ENCODE results near the gene SMURF2.
A peak's percentile ranks its signal among the peaks of the same experiment; 100 is the strongest.
"Not testable (repeated sequence)": the region's sequence is repeated elsewhere in the genome, so short reads cannot be mapped to it uniquely, and the experiment has no call there.

The SMURF2 gene

GRCh38 chr17:64661976-64662773, at the start of gene SMURF2:
SMURF2 (minus strand) TSS chr17:64662307; CDS start chr17:64661880, 427 bp downstream.
- DNase-seq, result peak; percentile 78 to 83

- DNase-seq, result no peak
Observed at GRCh38 chr17:64709481-64709880, 47.4 kb upstream of the SMURF2 start.

- DNase-seq, result peak in 1 of 2 experiments; percentile 37
Observed at GRCh38 chr17:64707050-64707591, 45.0 kb upstream of the SMURF2 start.

GRCh38 chr17:64706224-64707049, 44.3 kb upstream of the SMURF2 start:
- DNase-seq, result no peak

GRCh38 chr17:64702815-64703214, 40.7 kb upstream of the SMURF2 start:
- no peak for DNase-seq

GRCh38 chr17:64698725-64699124, 36.6 kb upstream of the SMURF2 start:
- no peak for DNase-seq

GRCh38 chr17:64694207-64694606, 32.1 kb upstream of the SMURF2 start:
- DNase-seq, result no peak

GRCh38 chr17:64692187-64692586, 30.1 kb upstream of the SMURF2 start:
- no peak for DNase-seq

- DNase-seq, result no peak
Observed at GRCh38 chr17:64689106-64689505, 27.0 kb upstream of the SMURF2 start.

- no peak for DNase-seq
Observed at GRCh38 chr17:64688481-64688880, 26.4 kb upstream of the SMURF2 start.

- no peak for DNase-seq
Observed at GRCh38 chr17:64687961-64688360, 25.9 kb upstream of the SMURF2 start.

GRCh38 chr17:64687376-64687775, 25.3 kb upstream of the SMURF2 start:
- DNase-seq, result no peak

GRCh38 chr17:64686705-64687104, 24.6 kb upstream of the SMURF2 start:
- DNase-seq, result no peak

GRCh38 chr17:64685705-64686104, 23.6 kb upstream of the SMURF2 start:
- no peak for DNase-seq

- DNase-seq, result no peak
Observed at GRCh38 chr17:64683796-64684195, 21.7 kb upstream of the SMURF2 start.

GRCh38 chr17:64682261-64683181, 20.4 kb upstream of the SMURF2 start:
- DNase-seq, result no peak

- DNase-seq, result no peak
Observed at GRCh38 chr17:64679710-64680216, 17.7 kb upstream of the SMURF2 start.

GRCh38 chr17:64676763-64677162, 14.7 kb upstream of the SMURF2 start:
- no peak for DNase-seq

GRCh38 chr17:64670843-64671590, 8.9 kb upstream of the SMURF2 start:
- not testable (repeated sequence) for DNase-seq

- DNase-seq, result not testable (repeated sequence)
Observed at GRCh38 chr17:64667807-64668721, 6.0 kb upstream of the SMURF2 start.

Data from NCI-H2081 (cell line).